Measurements from ENCODE around the gene ZSCAN10.
A peak's percentile ranks its signal among the peaks of the same experiment; 100 is the strongest.
"Not testable (repeated sequence)": the region's sequence is repeated elsewhere in the genome, so short reads cannot be mapped to it uniquely, and the experiment has no call there.

The ZSCAN10 gene

DNA sequence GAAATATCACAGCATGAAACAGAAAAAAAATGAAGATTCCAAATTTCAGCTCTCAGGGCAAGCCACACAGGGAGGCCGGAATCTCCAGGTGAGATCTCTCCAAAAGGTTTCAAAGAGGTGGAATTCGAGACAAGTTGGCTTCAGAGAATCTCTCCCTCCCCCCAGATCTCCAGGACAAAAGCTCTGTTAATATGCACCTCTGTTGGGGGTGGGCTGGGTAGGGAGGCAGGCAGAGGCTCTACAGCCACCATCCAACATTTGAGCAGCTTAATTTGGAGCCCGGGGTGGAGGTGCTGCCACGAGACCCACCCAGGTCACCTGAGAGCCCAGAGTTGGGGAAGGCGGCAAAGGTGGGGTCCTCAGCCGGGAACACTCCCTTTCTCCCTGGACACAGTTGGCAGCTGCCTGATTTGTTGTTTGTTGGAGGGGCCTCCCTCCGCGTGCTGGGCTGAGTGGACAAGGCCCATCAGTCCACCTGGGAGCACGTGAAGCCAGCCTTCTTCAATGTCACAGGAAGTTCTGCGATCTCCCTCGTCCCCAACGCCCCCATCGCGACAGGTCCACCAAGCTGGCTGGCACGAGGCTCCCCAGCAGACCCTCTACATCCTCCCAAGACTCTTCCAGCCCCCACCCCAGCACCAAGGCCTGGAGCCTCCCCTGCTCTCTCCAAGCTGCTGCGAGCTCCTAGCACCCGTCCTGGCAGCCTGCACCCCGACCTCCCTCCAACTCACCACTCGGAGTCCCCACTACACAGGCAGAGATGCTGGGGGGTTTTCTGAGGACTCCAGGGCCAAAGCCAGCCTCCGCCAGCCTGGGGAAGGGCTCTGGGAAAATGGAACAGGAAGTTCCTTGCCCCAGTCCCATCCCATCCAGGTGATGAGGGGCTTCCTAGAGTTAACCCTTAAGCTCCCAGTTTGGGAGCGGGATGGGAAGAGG, at the start of gene ZSCAN10:
Gene ZSCAN10 (minus strand): TSS at position 836 of the 936 bp plus-strand sequence. CDS start 6,357 bp downstream, outside the sequence.
- no peak for DNase-seq

DNA sequence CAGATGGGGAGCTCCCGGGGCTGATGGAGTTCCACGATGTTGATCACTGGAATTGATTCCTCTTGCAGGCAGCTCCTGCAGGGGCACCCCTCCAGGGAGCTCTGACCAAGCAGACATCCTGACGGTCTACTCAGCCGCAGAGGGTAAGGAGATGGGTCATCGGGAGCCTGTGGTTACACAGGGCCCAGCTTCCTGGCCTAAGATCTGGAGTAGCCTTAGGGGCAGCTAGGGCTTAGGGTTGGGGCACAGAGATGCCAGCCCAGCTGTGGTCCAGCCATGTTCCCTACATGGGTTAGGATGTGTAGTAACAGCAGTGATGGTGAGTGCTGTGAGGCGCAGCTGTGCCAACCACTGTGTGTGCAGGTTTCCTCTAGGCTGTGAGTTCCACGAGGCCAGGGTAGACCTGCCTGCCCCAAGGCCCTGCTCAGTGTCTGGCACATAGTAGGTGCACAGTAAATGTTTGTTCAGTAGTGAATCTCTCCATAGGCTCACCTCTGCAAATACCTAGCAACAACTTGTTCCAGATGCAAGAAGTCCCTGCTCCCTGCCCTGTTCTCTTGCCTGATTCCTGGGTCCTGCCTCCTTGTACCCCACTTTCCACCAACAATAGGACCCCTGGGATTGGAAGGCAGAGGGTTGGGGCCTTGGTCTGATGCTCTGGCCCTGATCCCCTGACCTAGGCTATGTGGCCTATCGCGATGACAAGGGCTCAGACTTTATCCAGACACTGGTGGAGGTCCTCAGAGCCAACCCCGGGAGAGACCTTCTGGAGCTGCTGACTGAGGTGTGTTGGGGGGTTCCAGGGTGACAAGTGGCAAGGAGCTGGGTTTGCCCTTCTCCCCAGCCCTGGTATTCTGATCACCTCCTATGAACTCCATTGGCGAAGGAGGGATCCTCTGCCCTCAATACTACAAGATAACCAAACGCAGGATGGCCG, 49.4 kb upstream of the ZSCAN10 start:
- DNase-seq, result no peak

DNA sequence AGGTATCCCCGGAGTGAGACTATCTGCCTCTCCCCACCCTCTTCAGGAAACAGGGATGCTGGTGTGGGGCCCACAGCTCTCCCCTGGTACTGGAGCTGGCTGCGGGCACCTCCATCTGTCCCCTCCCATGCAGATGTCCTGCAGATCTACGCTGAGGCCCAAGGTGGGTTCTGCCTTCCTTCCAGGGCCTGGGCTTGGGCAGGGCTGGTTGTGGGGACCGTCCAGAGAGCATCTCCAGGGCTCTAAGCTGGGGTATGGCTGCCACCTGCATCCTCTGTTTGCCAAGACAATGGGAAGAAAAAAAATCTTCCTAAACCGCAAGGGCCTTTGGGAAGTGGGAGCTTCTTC, 48.6 kb upstream of the ZSCAN10 start:
- no peak for DNase-seq

DNA sequence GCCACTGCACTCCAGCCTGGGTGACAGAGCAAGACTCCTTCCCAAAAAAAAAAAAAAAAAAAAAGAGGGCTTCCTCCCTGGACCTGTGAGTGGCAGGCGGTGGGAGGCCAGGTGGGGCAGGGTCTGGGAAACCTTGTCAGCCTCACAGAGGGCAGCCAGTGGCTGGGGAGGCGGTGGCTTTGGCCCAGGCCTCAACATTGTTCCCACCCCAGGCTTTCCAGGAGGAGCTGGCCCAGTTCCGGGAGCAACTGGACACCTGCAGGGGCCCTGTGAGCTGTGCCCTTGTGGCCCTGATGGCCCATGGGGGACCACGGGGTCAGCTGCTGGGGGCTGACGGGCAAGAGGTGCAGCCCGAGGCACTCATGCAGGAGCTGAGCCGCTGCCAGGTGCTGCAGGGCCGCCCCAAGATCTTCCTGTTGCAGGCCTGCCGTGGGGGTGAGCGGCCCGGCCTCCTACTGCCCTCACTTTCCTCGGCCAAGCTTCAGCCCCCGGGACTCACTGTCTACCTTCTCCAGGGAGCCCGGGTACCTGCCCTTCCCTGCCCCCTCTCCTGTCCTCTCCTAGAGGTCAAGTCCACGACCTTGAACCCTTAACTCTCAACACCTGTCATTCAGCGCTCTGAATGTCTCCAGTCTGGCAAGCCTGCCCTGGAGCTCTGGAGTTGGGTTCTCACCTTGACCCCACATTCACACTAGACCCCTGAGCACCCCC, 48.1 kb upstream of the ZSCAN10 start:
- DNase-seq, result no peak

DNA sequence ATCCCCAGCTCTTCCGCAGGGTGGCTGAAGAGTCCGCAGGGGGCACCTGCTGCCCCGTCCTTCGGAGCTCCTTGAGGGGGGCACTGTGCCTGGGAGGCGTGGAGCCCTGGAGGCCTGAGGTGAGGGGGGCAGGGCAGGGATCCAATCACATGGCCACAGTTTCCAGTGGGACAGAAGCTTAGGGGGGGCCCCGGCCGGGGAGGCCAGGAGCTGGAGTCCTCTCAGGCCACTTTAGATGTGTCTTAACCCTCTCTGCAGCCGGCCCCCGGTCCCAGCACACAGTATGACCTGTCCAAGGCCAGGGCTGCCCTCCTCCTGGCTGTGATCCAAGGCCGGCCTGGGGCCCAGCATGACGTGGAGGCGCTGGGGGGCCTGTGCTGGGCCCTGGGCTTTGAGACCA, 46.6 kb upstream of the ZSCAN10 start:
- no peak for DNase-seq

DNA sequence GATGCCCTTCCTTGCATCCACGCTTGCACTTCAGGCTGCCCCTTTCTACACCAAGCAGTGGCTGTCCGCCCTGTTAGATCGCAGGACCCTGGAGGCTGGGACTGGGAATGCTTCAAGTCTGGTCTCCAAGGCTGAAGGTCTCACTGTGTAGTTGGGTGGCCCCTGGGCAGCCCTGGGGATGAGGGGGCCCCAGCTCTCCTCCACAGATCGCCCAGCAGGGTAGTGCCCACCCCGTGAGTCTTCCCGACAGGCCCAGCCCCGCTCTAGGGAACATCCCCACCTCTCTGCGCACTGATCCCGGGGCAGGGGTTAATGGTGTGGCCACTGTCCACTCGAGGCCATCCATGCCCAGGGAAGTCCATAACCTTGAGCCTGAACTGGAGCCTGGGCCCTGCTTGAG, 46.1 kb upstream of the ZSCAN10 start:
- DNase-seq, result no peak

DNA sequence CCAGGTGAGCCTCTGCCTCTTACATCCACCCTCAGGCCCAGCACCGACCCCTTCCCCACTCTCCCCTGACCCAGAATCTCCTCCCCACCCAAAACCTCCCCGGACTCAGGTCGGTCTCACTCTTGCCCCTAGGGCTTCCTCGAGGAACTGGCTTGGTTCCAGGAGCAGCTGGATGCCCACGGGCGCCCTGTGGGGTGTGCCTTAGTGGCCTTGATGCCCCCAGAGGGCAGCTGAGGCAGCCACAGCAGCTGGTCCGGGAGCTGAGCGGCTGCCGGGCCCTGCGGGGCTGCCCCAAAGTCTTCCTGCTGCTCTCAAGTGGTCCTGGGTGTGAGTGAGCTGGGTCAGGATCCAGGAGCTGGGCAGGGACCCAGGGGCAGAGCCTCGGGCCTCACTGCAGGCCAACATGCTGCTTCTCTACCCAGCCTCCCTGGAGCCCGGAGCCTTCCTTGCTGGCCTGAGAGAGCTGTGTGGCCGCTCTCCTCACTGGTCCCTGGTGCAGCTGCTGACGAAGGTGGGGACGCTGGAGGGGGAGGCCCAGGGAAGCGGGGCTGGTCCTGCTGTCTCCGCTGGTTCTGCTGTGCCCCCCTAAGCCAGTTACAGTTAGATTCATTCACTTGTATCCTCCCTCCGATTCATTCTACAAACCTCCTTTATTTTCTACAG, 45.4 kb upstream of the ZSCAN10 start:
- no peak for DNase-seq

DNA sequence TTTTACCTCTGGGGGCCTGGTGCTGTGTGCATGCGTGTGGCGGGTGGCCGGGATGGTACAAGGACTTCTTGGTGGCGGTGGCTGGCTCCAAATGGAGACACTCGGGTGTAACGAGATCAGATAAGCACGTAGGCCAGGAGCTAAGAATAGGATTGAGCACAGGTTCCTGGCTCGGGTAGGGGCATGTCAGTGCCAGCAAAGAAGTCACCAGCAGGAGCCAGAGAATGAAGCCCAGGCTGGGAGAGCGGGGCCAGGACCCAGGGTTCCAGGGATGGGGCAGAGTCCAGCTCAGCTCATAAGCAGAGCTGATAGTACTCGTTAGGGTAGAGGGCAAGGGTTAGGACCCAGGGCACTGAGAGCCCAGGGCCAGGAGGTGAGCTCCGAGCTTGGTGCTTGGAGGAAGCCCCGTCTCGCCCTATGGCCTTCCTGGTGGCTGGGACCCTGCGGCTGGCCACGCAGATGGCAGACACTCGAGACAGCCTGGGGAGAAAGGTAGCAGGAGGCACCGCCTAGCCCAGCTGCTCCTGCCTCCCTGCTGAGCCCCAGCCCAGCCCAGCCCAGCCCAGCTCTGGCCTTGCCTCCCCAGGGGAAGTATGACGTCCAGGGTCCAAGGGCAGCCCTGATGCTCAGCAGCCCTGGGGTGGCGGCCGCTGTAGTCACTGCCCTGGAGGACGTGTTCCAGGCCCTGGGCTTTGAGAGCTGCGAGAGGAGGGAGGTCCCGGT, 44.7 kb upstream of the ZSCAN10 start:
- no peak for DNase-seq

DNA sequence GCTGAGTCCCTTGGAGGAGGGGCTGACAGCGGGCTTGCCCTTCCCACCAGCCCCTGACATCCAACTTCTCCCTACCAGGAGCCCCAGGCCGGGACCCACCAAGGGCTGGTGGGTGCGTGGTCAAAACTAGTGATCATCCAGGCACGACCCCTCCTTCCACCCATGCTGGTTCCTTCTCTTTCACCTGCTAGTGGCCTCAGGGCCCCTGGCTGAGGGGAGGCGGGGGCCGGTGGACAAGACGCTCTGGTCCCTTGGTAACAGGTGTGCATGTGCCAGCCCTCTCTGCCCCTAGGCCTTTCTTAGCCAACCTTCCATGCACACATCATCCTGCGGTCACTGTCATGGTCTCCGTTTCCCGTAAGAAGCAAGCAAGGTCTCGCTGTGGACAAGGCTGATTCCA, 44.1 kb upstream of the ZSCAN10 start:
- no peak for DNase-seq

DNA sequence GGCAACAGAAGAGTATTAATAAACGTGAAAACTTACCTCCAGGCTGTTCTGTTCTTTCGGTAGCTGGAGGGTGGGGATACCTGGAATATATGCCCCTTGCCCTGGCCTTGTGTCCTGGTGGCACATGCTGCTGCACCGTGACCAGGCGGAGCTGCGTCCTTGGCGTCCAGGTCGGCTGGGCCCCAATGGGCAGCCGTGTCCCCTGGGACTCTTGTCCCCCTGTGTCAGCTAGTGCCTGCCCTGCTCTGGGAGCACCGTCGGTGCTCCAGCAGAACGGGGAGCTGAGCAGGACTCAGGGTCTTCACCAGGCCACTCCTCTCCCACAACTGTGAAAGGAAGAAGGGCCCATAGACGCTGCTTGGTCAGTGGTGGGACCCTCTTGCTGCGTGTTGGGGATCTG, 43.7 kb upstream of the ZSCAN10 start:
- no peak for DNase-seq

DNA sequence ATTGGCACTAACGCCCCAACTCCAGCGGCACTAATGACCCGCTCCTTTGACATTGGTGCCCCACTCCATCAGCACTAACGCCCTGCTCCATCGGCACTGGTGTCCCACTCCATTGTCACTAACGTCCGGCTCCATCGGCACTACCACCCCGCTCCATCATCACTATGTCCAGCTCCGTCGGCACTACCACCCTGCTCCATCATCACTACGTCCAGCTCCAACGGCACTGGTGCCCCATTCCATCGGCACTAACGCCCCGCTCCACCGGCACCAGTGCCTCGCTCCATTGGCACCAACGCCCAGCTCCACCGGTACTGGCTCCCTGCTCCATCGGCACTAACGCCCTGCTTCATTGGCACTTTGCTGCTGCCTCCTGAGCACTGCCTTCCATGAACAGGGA, 43.2 kb upstream of the ZSCAN10 start:
- no peak for DNase-seq

DNA sequence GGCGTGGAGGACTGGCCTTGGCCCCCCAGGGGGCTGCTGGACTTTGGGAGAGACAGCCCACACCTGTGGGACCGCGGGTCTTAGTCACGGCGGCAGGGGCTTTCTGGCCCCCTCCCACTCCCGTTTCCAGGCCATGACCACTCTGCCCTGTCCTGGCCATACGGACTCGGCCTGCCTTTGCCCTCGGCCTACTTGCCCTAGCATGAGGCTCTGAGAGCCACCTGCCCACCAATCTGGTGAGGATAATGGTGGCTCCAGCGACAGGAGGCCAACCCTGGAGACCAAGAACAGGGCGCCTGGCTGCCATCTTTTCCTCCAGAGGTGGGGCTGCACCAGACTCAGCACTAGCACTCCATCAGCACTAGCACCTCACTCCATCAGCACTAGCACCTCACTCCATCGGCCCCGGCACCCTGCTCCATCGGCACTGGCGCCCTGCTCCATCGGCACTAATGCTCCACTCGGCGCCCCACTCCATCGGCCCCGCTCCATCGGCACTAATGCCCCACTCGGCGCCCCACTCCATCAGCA, 42.8 kb upstream of the ZSCAN10 start:
- no peak for DNase-seq

DNA sequence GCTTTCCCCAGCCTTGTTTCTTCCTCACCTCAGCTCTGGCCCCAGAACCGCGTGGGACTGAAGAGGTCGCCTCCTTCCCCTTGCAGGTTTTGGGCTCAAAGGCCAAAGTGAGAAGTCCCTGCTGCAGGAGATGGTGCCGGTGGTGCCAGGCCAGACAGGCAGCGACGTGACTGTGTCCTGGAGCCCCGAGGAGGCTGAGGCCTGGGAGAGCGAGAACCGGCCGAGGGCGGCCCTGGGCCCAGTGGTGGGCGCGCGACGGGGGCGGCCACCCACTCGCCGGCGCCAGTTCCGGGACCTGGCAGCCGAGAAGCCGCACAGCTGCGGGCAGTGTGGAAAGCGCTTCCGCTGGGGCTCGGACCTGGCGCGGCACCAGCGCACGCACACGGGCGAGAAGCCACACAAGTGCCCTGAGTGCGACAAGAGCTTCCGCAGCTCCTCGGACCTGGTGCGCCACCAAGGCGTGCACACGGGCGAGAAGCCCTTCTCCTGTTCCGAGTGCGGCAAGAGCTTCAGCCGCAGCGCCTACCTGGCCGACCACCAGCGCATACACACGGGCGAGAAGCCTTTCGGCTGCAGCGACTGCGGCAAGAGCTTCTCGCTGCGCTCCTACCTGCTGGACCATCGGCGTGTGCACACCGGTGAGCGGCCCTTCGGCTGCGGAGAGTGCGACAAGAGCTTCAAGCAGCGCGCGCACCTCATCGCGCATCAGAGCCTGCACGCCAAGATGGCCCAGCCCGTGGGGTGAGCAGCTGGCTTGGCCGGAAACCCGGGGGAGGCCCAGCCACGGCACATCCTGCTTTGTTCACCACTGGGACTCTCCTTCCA, 41.7 kb upstream of the ZSCAN10 start:
- DNase-seq, result no peak

DNA sequence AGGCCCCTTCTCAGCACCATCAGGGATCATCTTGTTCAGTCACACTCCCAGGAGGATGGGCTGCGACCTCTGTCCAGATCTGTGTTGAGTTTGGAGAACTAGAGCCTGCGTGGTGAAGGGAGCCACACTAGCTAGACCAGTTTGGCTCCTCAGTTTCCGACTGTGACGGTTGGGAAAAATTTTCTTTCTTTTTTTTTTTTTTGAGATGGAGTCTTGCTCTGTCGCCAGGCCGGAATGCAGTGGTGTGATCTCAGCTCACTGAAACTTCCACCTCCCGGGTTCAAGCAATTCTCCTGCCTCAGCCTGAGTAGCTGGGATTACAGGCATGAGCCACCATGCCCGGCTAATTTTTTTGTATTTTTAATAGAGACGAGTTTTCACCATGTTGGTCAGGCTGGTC, 40.5 kb upstream of the ZSCAN10 start:
- not testable (repeated sequence) for DNase-seq

DNA sequence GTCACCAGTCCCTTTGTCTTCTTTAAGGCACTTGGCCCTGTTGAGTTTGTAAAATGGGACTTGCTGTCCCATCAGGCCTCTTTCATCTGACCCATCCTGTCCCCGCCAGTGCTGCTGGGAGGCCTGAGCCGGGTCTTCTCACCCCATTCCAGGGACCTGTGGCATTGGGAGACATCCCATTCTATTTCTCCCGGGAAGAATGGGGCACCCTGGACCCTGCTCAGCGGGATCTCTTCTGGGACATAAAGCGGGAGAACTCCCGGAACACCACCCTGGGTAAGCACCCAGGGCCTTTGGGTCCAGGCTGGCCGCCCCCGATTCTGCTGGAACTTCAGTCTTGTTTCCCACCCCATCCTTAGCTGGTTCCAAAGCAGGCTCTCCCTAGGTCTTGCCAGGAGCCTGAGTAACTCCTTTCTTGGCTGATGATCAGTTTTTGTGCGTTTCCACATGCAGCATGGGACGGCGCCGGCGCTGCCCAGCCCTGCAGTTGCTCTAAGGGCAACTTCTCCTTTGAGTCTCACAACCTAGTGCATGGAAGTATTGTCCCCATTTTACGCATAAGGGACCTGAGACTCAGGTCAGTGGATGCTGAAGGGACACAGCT, 39.8 kb upstream of the ZSCAN10 start:
- DNase-seq, result peak; percentile 2

DNA sequence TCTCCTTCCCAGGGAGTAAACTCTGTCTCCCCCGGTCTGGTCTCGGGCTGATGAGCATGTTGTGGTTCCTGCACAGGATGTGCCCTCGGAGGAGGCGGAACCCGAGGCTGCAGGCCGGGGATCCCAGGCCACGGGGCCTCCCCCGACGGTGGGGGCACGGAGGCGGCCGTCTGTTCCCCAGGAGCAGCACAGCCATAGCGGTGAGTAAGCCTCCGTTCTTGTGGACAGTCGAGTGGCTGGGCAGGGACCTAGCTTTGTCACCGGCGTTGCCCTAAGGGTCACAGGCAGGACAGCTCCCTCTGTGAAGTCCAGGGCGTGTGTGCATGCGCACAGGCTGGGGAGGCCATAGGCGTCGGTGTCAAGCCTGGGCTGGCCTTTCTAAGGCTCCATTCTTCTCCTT, 39.2 kb upstream of the ZSCAN10 start:
- no peak for DNase-seq

DNA sequence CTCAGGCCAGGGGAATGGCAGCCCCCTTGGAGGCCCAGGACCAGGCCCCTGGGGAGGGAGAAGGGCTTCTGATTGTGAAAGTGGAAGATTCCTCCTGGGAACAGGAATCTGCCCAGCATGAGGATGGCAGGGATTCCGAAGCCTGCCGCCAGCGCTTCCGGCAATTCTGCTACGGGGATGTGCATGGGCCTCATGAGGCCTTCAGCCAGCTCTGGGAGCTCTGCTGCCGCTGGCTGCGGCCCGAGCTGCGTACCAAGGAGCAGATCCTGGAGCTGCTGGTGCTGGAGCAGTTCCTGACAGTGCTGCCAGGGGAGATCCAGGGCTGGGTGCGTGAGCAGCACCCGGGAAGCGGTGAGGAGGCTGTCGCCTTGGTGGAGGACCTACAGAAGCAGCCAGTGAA, 38.2 kb upstream of the ZSCAN10 start:
- DNase-seq, result no peak

DNA sequence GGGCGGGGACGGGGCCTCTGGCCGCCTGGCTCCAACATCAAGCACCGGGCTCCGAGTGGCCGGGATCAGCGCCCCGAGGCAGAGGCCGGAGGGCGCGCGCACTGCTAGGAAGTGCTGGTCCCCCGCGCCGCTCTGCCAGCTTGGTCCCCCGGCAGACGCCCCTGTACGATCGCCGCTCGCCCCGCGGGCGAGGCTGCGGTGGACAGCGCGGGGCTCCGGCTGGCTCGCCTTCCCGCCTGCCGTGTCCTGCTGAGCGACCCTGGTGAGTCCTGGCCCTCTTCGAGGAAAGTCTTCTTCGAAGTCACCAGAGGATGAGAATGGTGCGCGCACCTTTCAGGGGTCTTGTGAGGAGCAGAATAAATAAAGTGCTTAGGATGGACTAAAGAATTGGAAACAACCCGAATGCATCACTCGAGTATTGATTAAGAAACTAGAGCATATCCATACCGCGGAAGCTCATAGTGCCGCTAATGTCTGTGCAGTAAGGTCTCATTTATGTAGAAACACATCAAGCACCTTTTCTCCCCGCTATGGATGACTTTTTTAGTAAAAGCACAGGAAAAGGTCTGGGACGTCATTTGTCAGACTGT, 36.1 kb upstream of the ZSCAN10 start:
- DNase-seq, result no peak

DNA sequence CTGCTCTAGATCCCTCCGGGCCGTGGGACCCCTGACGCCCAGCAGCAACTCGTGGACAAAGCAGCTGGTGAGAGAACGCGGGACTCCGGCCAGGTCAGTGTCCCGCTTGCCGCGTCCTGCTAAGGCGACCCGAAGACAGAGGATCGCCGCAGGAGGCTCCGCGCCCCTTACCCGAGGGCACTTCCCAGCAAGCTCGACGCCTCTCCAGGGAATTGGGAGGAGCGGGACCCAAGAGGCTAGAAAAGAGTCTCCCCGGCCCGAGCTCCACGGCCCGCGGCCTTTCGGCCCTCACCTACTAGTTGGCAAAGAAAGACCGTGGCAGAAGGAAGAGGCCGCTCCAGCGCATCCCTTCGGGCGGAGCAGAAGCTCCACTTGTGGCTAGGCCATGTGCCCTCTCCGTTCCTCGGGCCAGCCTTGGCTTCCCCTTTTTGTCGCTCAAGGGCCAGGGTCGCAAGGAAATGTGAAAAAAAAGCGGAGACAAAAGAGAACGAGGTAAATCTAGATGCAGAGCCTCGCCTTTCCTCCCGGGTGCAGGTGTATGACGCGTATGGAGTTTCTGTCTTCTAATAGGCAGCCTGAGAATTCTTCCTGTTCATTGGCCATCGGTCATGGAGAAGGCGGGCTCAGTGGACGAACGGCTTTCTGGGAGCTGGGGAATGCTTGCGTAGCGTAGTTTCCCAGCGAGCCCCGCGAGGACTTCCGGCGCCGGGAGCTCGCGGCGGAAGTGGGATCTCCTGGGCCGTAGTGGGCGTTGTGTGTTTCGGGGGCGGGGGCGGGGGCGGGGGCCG, 35.4 kb upstream of the ZSCAN10 start, which contains the start of gene ZNF213:
Gene ZNF213 (plus strand): TSS at position 692 of the 788 bp plus-strand sequence. CDS start 2,252 bp downstream, outside the sequence.
- DNase-seq, result peak; percentile 63
